GF-D8 (cell line): ENCODE measurements around the gene RGMB.

Experiments
- DNase-seq: peaks from one replicate; lab custom pipeline; 2025; lab: John Stamatoyannopoulos, UW

RGMB gene

GRCh38 chr5:98827588-98828284 lies 54.3 kb downstream of the RGMB start:
- DNase-seq, result no peak

GRCh38 chr5:98836175-98836574 lies 62.7 kb downstream of the RGMB start:
- DNase-seq, result no peak

- no peak for DNase-seq
These were observed 66.3 kb downstream of the RGMB start for GRCh38 chr5:98839469-98840383.

GRCh38 chr5:98840946-98841345 lies 67.5 kb downstream of the RGMB start:
- DNase-seq, result no peak

- DNase-seq, result no peak
These were observed 70.0 kb downstream of the RGMB start for GRCh38 chr5:98843481-98843880.

GRCh38 chr5:98844865-98845264 lies 71.4 kb downstream of the RGMB start:
- DNase-seq, result no peak

- DNase-seq, result no peak
These were observed 72.4 kb downstream of the RGMB start for GRCh38 chr5:98845878-98846277.
